ENCODE measurements around the gene PBRM1.

Gene PBRM1

DNA sequence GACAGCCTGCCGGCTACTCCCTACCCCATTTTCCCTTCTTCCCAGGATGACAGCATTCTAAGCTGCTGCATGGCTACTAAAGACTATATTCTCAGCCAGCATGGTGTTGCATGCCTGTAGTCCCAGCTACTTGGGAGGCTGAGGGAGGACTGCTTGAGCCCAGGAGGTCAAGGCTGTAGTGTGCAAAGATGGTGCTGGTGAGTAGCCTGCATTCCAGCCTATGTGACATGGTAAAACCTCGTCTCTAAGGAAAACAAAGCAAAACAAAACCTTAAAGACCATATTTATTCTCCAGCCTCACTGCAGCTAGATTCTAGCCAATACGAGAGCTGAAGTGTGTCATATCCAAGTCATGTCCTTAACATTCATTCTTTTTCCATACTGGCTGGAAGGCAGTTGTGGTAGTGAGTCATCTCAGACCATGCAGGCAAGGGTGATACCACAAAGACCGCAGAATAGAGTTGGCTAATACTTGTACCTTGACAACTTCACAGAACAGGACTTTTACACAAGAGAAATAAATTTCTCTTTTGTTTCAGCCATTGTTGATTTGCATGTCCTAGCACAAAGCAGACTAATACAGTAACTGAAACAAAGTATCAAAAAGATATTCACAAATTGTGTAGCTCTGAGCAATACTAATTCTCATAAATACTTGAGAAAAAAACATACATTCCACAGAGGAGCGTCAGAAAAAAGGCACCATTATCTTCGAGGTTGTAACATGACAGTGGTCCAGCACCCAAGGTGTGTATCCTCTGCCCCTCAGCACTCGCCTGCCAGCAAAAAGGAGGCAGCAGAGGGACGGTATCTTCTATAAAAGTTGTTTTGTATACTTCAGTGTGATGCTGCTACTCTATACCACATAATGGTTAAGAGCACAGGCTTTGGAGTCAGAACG is 14.8 kb downstream of the PBRM1 start:
- Histone ChIP-seq H3K27me3 (replicated peaks; ENCODE audit: control insufficient read depth, insufficient read depth, low read length) (no peaks in the 10 kb centered on the region), H3K36me3 (ENCODE audit: control insufficient read depth, insufficient read depth, low read length) (peaks cover 5% of the 10 kb centered on the region), H3K4me3 (replicated peaks; ENCODE audit: low read depth, low read length) (no peak overlapping the region)
- DNase-seq (ENCODE audit: extremely low read depth, insufficient read length) = peak; percentile 62
- TF ChIP-seq, protein P1, sequence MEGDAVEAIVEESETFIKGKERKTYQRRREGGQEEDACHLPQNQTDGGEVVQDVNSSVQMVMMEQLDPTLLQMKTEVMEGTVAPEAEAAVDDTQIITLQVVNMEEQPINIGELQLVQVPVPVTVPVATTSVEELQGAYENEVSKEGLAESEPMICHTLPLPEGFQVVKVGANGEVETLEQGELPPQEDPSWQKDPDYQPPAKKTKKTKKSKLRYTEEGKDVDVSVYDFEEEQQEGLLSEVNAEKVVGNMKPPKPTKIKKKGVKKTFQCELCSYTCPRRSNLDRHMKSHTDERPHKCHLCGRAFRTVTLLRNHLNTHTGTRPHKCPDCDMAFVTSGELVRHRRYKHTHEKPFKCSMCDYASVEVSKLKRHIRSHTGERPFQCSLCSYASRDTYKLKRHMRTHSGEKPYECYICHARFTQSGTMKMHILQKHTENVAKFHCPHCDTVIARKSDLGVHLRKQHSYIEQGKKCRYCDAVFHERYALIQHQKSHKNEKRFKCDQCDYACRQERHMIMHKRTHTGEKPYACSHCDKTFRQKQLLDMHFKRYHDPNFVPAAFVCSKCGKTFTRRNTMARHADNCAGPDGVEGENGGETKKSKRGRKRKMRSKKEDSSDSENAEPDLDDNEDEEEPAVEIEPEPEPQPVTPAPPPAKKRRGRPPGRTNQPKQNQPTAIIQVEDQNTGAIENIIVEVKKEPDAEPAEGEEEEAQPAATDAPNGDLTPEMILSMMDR (IDR thresholded peaks at IDR 0.05; ENCODE audit: insufficient read depth, low read length, poor library complexity, severe bottlenecking) = no peak

GRCh38 chr3:52663098-52663497 is 22.6 kb downstream of the PBRM1 start:
- no peak overlapping the region for H3K4me3 ChIP-seq (replicated peaks; ENCODE audit: low read depth, low read length)
- H3K27me3 ChIP-seq (replicated peaks; ENCODE audit: control insufficient read depth, insufficient read depth, low read length) = no peaks in the 10 kb centered on the region
- no peak for DNase-seq (ENCODE audit: extremely low read depth, insufficient read length)
- TF ChIP-seq, protein P1 (IDR thresholded peaks at IDR 0.05; ENCODE audit: insufficient read depth, low read length, poor library complexity, severe bottlenecking) = no peak
- H3K36me3 ChIP-seq (ENCODE audit: control insufficient read depth, insufficient read depth, low read length) = peaks cover 18% of the 10 kb centered on the region

DNA sequence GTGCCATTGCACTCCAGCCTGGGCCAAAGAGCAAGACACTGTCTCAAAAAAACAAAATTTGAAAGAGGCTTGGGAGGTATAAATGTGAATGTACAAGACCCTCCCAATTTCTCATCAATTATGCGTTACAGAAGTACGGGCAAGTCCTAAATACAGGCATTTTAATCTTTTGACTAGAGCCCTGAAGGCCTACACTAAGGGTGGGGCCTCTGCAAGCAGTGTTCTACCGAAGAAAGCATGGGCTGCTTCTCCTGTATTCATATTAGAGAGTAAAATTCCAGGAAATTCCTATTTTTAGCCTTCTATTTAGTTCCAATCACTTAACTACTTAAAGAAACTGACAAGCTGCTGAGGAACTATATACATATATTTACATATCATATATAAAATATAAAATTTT is 25.7 kb downstream of the PBRM1 start:
- DNase-seq (ENCODE audit: extremely low read depth, insufficient read length) = no peak
- TF ChIP-seq, protein P1 (IDR thresholded peaks at IDR 0.05; ENCODE audit: insufficient read depth, low read length, poor library complexity, severe bottlenecking) = no peak
- H3K27me3 ChIP-seq (replicated peaks; ENCODE audit: control insufficient read depth, insufficient read depth, low read length) = no peaks in the 10 kb centered on the region
- peaks cover 9% of the 10 kb centered on the region for H3K36me3 ChIP-seq (ENCODE audit: control insufficient read depth, insufficient read depth, low read length)
- no peak overlapping the region for H3K4me3 ChIP-seq (replicated peaks; ENCODE audit: low read depth, low read length)

DNA sequence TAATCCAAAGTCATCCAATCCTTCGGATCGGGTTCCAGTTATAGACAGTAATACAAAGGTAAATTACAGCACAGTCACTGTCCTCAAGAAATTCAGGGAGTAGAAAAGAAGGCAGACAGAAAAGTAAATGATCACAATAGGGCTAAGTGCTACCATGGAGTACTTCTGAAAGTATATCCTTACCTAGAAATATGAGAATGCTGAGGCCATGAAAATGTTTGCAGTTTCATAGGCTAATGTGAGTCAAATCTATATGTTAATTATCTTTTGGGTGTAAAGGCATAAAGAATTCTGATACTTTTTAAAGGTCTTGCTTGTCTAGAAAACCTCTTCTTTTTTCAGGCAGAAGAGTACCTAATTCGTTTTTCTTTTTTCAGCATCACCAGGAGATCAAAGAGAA is 29.8 kb downstream of the PBRM1 start:
- TF ChIP-seq, protein P1 (IDR thresholded peaks at IDR 0.05; ENCODE audit: insufficient read depth, low read length, poor library complexity, severe bottlenecking) = no peak
- no peak overlapping the region for H3K4me3 ChIP-seq (replicated peaks; ENCODE audit: low read depth, low read length)
- no peaks in the 10 kb centered on the region for H3K27me3 ChIP-seq (replicated peaks; ENCODE audit: control insufficient read depth, insufficient read depth, low read length)
- DNase-seq (ENCODE audit: extremely low read depth, insufficient read length) = no peak
- peaks cover 11% of the 10 kb centered on the region for H3K36me3 ChIP-seq (ENCODE audit: control insufficient read depth, insufficient read depth, low read length)

DNA sequence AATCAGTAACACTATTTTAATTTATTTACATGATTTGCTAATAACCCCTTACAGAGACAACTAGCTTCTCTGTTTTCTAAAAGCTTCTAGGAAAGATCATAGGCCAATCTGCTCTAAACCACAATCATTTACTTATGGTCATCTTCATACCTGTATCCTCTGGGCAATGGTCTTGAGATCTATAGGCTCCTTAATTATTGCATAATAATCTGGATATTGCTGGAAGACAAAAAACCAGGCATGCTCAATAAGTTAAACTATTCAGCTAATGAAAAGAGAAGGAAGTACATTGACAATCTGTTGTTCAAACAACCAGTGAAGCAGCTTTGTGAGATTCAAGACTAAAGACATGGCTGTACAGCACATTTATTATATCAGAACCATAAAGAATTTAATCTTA is 34.1 kb downstream of the PBRM1 start:
- no peak for DNase-seq (ENCODE audit: extremely low read depth, insufficient read length)
- TF ChIP-seq, protein P1 (IDR thresholded peaks at IDR 0.05; ENCODE audit: insufficient read depth, low read length, poor library complexity, severe bottlenecking) = no peak
- peaks cover 16% of the 10 kb centered on the region for H3K36me3 ChIP-seq (ENCODE audit: control insufficient read depth, insufficient read depth, low read length)
- no peaks in the 10 kb centered on the region for H3K27me3 ChIP-seq (replicated peaks; ENCODE audit: control insufficient read depth, insufficient read depth, low read length)
- no peak overlapping the region for H3K4me3 ChIP-seq (replicated peaks; ENCODE audit: low read depth, low read length)
